HEK293 (cell line): ENCODE data around the gene IL3RA.

Source experiments
- CTCF ChIA-PET: fragments of 350-600 bp; formaldehyde crosslinking; extraction: SDS; loops from one replicate; lab custom pipeline; 2021; ENCODE audit warnings: antibody characterized with exemption; lab: Yijun Ruan, JAX
- POLR2A ChIA-PET: fragments of 300-600 bp; formaldehyde crosslinking; extraction: SDS; loops from one replicate; lab custom pipeline; 2020; ENCODE audit warnings: antibody characterized with exemption, inconsistent platforms; lab: Yijun Ruan, JAX
- H3K27ac ChIP-seq: fragments of 200-500 bp; sonication (Bioruptor generic); 2 replicates; pipeline ENCODE4 v1.5.1; 2014; ENCODE audit warnings: low read depth, low read length, control low read depth, inconsistent platforms; ENCODE audit errors: extremely low read depth
- H3K36me3 ChIP-seq, 2 experiments: fragments of 200-500 bp in 1 of 2; sonication (Bioruptor generic) in 1 of 2; 1 replicate in 1 of 2; 2 replicates in 1 of 2; pipeline ENCODE4 v1.5.1; 2014 to 2017; ENCODE audit warnings: inconsistent platforms in 2 of 2, low read length in 2 of 2; ENCODE audit not compliant: control insufficient read depth in 2 of 2, insufficient read depth in 1 of 2
- H3K4me1 ChIP-seq: fragments of 200-500 bp; sonication (Bioruptor generic); 2 replicates; pipeline ENCODE4 v1.5.1; 2014; ENCODE audit warnings: mild to moderate bottlenecking, low read length, inconsistent platforms; ENCODE audit not compliant: control insufficient read depth, insufficient read depth
- H3K4me3 ChIP-seq: 2 replicates; pipeline ENCODE4 v1.5.1; 2011; ENCODE audit warnings: low read depth, mild to moderate bottlenecking, control low read depth, low read length, moderate library complexity
- H3K9me3 ChIP-seq: fragments of 200-500 bp; sonication (Bioruptor generic); 2 replicates; pipeline ENCODE4 v1.5.1; 2014; ENCODE audit warnings: low read depth, low read length, inconsistent platforms; ENCODE audit not compliant: control insufficient read depth, insufficient read depth
- BCL6B ChIP-seq: fragments of 450-650 bp; formaldehyde crosslinking; IDR thresholded peaks from 2 replicates; pipeline ENCODE4 v1.5.1; 2017; ENCODE audit warnings: missing biosample characterization, missing genetic modification characterization
- FEZF1 ChIP-seq: fragments of 450-650 bp; formaldehyde crosslinking; IDR thresholded peaks from 2 replicates; pipeline ENCODE4 v1.5.1; 2016; ENCODE audit warnings: missing biosample characterization, missing genetic modification characterization
- ZBTB11 ChIP-seq: fragments of 450-650 bp; formaldehyde crosslinking; conservative IDR thresholded peaks from 2 replicates; pipeline ENCODE4 v1.5.1; 2016; ENCODE audit warnings: low read depth, missing biosample characterization, missing genetic modification characterization
- ZBTB49 ChIP-seq: fragments of 450-650 bp; formaldehyde crosslinking; IDR thresholded peaks from 2 replicates; pipeline ENCODE4 v1.5.1; 2016; ENCODE audit warnings: missing biosample characterization, missing genetic modification characterization, low read depth
- ZFP3 ChIP-seq: fragments of 450-650 bp; formaldehyde crosslinking; IDR thresholded peaks from 2 replicates; pipeline ENCODE4 v1.5.1; 2016; ENCODE audit warnings: low read depth, missing biosample characterization, missing genetic modification characterization
- ZNF132 ChIP-seq: fragments of 450-650 bp; formaldehyde crosslinking; IDR thresholded peaks from 2 replicates; pipeline ENCODE4 v1.5.1; 2017; ENCODE audit warnings: missing biosample characterization, missing genetic modification characterization, borderline replicate concordance
- ZNF157 ChIP-seq: fragments of 450-650 bp; formaldehyde crosslinking; IDR thresholded peaks from 2 replicates; pipeline ENCODE4 v1.5.1; 2016; ENCODE audit warnings: missing biosample characterization, missing genetic modification characterization
- ZNF211 ChIP-seq: fragments of 450-650 bp; formaldehyde crosslinking; IDR thresholded peaks from 2 replicates; pipeline ENCODE4 v1.5.1; 2016; ENCODE audit warnings: low read depth, missing biosample characterization, missing genetic modification characterization
- ZNF221 ChIP-seq: fragments of 450-650 bp; formaldehyde crosslinking; IDR thresholded peaks from 2 replicates; pipeline ENCODE4 v1.5.1; 2017; ENCODE audit warnings: missing biosample characterization, missing genetic modification characterization, borderline replicate concordance
- ZNF266 ChIP-seq: fragments of 450-650 bp; formaldehyde crosslinking; IDR thresholded peaks from 2 replicates; pipeline ENCODE4 v1.5.1; 2016; ENCODE audit warnings: missing biosample characterization, missing genetic modification characterization, low read depth
- ZNF398 ChIP-seq: fragments of 450-650 bp; formaldehyde crosslinking; IDR thresholded peaks from 2 replicates; pipeline ENCODE4 v1.5.1; 2017; ENCODE audit warnings: missing biosample characterization, missing genetic modification characterization
- ZNF561 ChIP-seq: fragments of 450-650 bp; IDR thresholded peaks from 2 replicates; pipeline ENCODE4 v1.5.1; 2018; ENCODE audit warnings: missing biosample characterization, missing genetic modification characterization, borderline replicate concordance
- TF ChIP-seq, protein P1 (sequence below): fragments of 450-650 bp; formaldehyde crosslinking; IDR thresholded peaks from 2 replicates; pipeline ENCODE4 v1.5.1; 2016; ENCODE audit warnings: missing biosample characterization, missing genetic modification characterization, borderline replicate concordance

IL3RA gene

GRCh38 chrX:1388651-1389050, 52.1 kb downstream of the IL3RA start:
- no peaks in the 10 kb centered on the region for H3K9me3 ChIP-seq
- H3K4me1 ChIP-seq, result peaks cover 3% of the 10 kb centered on the region
- CTCF ChIA-PET, result no interaction called here
- no peak overlapping the region for H3K4me3 ChIP-seq
- no peak overlapping the region for H3K27ac ChIP-seq
- peaks cover 58 to 69% of the 10 kb centered on the region in 2 experiments for H3K36me3 ChIP-seq
- POLR2A ChIA-PET, result no interaction called here
- TF ChIP-seq, protein P1, sequence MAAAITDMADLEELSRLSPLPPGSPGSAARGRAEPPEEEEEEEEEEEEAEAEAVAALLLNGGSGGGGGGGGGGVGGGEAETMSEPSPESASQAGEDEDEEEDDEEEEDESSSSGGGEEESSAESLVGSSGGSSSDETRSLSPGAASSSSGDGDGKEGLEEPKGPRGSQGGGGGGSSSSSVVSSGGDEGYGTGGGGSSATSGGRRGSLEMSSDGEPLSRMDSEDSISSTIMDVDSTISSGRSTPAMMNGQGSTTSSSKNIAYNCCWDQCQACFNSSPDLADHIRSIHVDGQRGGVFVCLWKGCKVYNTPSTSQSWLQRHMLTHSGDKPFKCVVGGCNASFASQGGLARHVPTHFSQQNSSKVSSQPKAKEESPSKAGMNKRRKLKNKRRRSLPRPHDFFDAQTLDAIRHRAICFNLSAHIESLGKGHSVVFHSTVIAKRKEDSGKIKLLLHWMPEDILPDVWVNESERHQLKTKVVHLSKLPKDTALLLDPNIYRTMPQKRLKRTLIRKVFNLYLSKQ, result no peak
- TF ChIP-seq ZNF221 (tag by site-specific recombination), result no peak
- no peak for TF ChIP-seq ZFP3 (tag by site-specific recombination)
- TF ChIP-seq FEZF1 (tag by site-specific recombination), result no peak
- TF ChIP-seq ZBTB49 (tag by site-specific recombination), result no peak
- no peak for TF ChIP-seq ZNF266 (tag by site-specific recombination)
- TF ChIP-seq ZNF132, result no peak
- no peak for TF ChIP-seq ZNF398 (tag by site-specific recombination)
- TF ChIP-seq BCL6B (tag by site-specific recombination), result no peak
- TF ChIP-seq ZNF561 (tag by site-specific recombination), result no peak
- no peak for TF ChIP-seq ZNF211 (tag by site-specific recombination)

- Histone ChIP-seq H3K27ac (no peak overlapping the region), H3K36me3 (peaks cover 59 to 69% of the 10 kb centered on the region in 2 experiments)
- TF ChIP-seq ZNF157 (tag by site-specific recombination) (no peak), ZBTB11 (tag by site-specific recombination) (no peak)
- TF ChIP-seq, all 188 proteins: peak for 0
- ChIA-PET POLR2A (no interaction called here), CTCF (no interaction called here)
- Histone ChIP-seq H3K9me3 (no peaks in the 10 kb centered on the region), H3K4me3 (no peak overlapping the region), H3K4me1 (peaks cover 3% of the 10 kb centered on the region)
These were observed 52.8 kb downstream of the IL3RA start for GRCh38 chrX:1389181-1389992.
